Right renal pelvis (tissue), 4 donors: ENCODE results near the gene PSMD13. TPM values are rescaled to one million over a fixed set of nuclear protein-coding genes. Genes with fewer than 3 reads are reported as not detected.
A peak's percentile ranks its signal among the peaks of the same experiment; 100 is the strongest.
"Not testable (repeated sequence)": the region's sequence is repeated elsewhere in the genome, so short reads cannot be mapped to it uniquely, and the experiment has no call there.

Source experiments
- DNase-seq, 4 donors: peaks; one replicate each; pipeline ENCODE4 v3.0.0-alpha.2; 2013; ENCODE audit warnings: low read depth in 4 of 4, low spot score in 3 of 4, missing footprints in 1 of 4
- polyA plus RNA-seq, 4 donors: library from polyadenylated mRNA; unstranded; fragments of 120-200 nt; gene quantifications; one replicate each; pipeline ENCODE4 v1.2.1, GENCODE V29; 2013; ENCODE audit not compliant: insufficient read length in 4 of 4

The PSMD13 gene
- 100 to 1,000 TPM; 131 to 151 (median 138) TPM for polyA plus RNA-seq

GRCh38 chr11:236774-237767, at the start of gene PSMD13:
PSMD13 (plus strand) TSS chr11:236976; CDS start chr11:237050, 74 bp downstream.
- DNase-seq, result peak; percentile 67 to 82 (median 72)

- not testable (repeated sequence) for DNase-seq
These were observed 47.5 kb upstream of the PSMD13 start for GRCh38 chr11:189200-189783.

DNA sequence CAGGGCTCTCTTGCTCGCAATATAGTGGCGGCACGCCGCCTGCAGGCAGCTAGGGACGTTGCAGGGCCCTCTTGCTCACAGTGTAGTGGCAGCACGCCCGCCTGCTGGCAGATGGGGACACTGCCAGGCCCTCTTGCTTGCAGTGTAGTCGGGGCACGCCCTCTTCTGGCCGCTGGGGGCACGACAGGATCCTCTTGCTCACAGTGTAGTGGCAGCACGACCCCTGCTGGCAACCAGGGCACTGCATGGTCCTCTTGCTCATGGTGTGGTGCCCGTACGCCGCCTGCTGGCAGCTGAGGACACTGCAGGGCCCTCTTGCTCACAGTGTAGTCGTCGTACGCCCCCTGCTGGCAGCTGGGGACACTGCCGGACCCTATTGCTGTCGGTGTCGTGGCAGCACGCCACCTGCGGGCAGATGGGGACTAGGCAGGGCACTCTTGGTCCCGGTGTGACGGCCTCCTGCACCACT, 46.9 kb upstream of the PSMD13 start:
- not testable (repeated sequence) for DNase-seq

DNA sequence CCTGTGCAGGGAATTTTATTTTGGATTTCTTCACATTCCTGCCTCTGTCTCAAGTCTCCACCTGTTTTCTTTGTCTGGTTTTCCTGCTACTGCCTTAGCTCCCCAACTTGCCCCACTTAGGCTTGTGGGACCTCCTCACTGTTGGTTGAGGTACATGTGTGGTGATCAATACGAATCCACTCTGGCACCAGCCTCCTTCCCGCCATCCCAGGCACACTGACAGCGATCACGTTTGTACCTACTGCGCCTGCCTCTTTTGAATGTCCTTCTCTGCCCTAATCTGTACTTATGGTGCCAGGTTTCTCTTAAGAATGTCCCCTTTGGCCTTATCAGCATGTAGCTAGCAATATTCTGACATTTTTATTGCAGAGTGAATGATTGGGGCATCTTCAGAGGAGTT, 46.2 kb upstream of the PSMD13 start:
- not testable (repeated sequence) for DNase-seq

- DNase-seq, result not testable (repeated sequence)
These were observed 45.0 kb upstream of the PSMD13 start for GRCh38 chr11:191490-192478.

GRCh38 chr11:192674-193128, 44.1 kb upstream of the PSMD13 start, which contains the start of gene SCGB1C1:
SCGB1C1 (plus strand) TSS chr11:193078; CDS start chr11:193100, 22 bp downstream.
- DNase-seq, result not testable (repeated sequence)

- DNase-seq, result not testable (repeated sequence)
These were observed 43.3 kb upstream of the PSMD13 start for GRCh38 chr11:193481-193880.

- DNase-seq, result no peak
These were observed 39.7 kb upstream of the PSMD13 start for GRCh38 chr11:196786-197731.

GRCh38 chr11:197741-198235, 39.0 kb upstream of the PSMD13 start:
- no peak for DNase-seq

DNA sequence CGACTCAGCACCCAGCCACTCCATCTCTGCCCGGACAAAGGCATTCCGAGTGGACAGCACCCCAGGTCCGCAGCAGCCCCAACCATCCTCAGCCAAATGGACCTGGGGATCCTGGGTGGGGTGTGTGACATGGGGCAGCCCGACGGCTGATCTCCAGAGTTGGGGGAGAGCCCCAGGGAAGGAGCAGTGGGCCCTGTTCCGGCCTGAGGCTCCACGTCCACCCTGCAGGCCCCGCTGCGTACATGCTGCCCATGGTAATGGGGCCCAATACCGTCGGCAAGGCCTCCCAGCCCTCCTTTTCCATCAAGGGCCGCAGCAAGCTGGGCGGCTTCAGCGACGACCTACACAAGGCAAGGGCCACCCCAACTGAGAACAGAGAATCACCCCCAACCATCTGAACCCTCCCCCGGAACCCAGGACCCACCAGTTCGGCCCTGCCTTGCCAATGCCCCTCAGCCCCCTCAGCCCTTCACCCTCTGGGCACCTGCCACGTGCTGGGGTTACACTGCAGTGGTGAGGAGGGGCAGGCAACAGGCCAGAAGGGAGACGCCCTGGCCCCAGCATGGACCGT, 38.5 kb upstream of the PSMD13 start:
- no peak for DNase-seq

- no peak for DNase-seq
These were observed 37.7 kb upstream of the PSMD13 start for GRCh38 chr11:199004-199581.

DNA sequence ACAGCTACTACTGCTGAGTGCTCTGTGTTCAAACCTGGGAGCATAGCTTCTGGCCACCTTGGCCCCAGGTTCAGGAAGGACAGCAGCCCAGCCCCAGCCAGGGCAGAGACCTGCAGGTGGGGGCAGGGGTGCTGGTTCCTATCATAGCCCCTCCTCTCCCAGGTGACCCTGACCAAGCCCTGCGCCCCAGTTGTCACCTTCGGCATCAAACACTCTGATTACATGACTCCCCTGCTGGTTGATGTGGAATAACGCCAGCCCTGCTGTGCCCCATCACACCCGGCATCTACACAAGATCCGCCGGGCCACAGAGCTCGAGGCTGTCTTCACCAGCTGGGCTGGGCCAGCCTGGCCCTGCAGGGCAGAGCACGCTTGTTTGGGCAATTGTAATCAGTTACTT, 37.0 kb upstream of the PSMD13 start:
- DNase-seq, result no peak

- no peak for DNase-seq
These were observed 36.4 kb upstream of the PSMD13 start for GRCh38 chr11:200224-201003.

GRCh38 chr11:201966-202365, 34.8 kb upstream of the PSMD13 start:
- no peak for DNase-seq

DNA sequence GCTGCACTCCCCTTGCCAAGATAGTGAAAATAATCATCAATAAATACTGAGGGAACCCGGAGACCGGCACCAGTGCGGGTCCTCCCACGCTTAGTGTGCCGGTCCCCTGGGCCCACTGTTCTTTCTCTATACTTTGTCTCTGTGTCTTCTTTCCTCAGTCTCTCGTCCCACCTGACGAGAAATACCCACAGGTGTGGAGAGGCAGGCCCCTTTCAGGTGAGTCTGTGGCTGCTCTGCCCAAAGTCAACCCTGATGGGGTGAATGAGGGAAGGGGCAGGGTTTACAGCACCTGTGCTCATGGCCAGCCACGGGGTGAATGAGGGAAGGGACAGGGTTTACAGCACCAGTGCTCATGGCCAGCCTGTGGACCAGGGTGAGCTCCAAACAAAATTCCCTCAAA, 34.3 kb upstream of the PSMD13 start:
- no peak for DNase-seq

GRCh38 chr11:203056-203944, 33.5 kb upstream of the PSMD13 start:
- no peak for DNase-seq
